K562 (cell line): Measurements from ENCODE around the gene NIM1K. TPM values are rescaled to one million over a fixed set of nuclear protein-coding genes. Genes with fewer than 3 reads are reported as not detected.

Experiments used
- ATAC-seq: fragments of 200-7000 bp; cut with Tn5 transposase; 3 replicates; pipeline ENCODE4 v1.9.1; 2020; ENCODE audit warnings: moderate library complexity
- BruUV-seq: library from RNA; stranded (reverse); fragments of 400-500 nt; replicated peaks from 2 replicates; lab custom pipeline; 2021; lab: Mats Ljungman, UMichigan
- CTCF ChIA-PET: fragments of 300-600 bp; formaldehyde crosslinking; extraction: SDS; loops from one replicate; lab custom pipeline; 2021; ENCODE audit warnings: low intra/inter-chr PET ratio; lab: Yijun Ruan, JAX
- POLR2A ChIA-PET: fragments of 300-600, 350-650 bp; sonication (Branson Sonifier 250); formaldehyde crosslinking; extraction: SDS; loops from one replicate; lab custom pipeline; 2021; ENCODE audit warnings: antibody characterized with exemption, inconsistent platforms; lab: Yijun Ruan, JAX
- DNase-seq, 4 experiments: peaks; one replicate each; pipeline versions ENCODE4 v3.0.0 to v3.0.0-alpha.2; 2011 to 2018; ENCODE audit warnings: low spot score in 3 of 4, mixed read lengths in 3 of 4; ENCODE audit errors: extremely low read depth in 1 of 4
- FAIRE-seq: peaks from 2 replicates; lab custom pipeline; 2011; peaks lifted over from hg19 to GRCh38; lab: Jason Lieb, UNC
- H2AFZ ChIP-seq: 2 replicates; pipeline ENCODE4 v1.6.0; 2011; ENCODE audit warnings: low read depth, low read length, control low read depth, inconsistent platforms
- H3K27ac ChIP-seq: fragments of 200-600 bp; 3 replicates; pipeline ENCODE4 v1.8.0; 2011; ENCODE audit warnings: low read depth, mild to moderate bottlenecking, control low read depth, inconsistent platforms, low read length, moderate library complexity, mixed read lengths; ENCODE audit errors: extremely low read depth
- H3K27me3 ChIP-seq, 2 experiments: fragments of 300-600 bp in 1 of 2; 2 replicates in 1 of 2; 3 replicates in 1 of 2; pipeline versions ENCODE4 v1.6.0 to v1.8.0; 2011; ENCODE audit warnings: inconsistent platforms in 2 of 2, low read length in 2 of 2, mild to moderate bottlenecking in 1 of 2, mixed read lengths in 1 of 2, moderate library complexity in 1 of 2; ENCODE audit not compliant: control insufficient read depth in 2 of 2, insufficient read depth in 2 of 2
- H3K36me3 ChIP-seq: fragments of 300-600 bp; 3 replicates; pipeline ENCODE4 v1.8.0; 2011; ENCODE audit warnings: mild to moderate bottlenecking, low read length, inconsistent platforms; ENCODE audit not compliant: control insufficient read depth, insufficient read depth
- H3K4me1 ChIP-seq, 2 experiments: fragments of 200-600 bp in 1 of 2; replicated peaks in 1 of 2; 2 replicates in 1 of 2; 3 replicates in 1 of 2; pipeline versions ENCODE4 v1.5.1 to v1.8.0; 2011; ENCODE audit warnings: inconsistent platforms in 2 of 2, low read length in 2 of 2, mild to moderate bottlenecking in 1 of 2, mixed read lengths in 1 of 2, moderate library complexity in 1 of 2; ENCODE audit not compliant: control insufficient read depth in 2 of 2, insufficient read depth in 2 of 2
- H3K4me2 ChIP-seq: 2 replicates; pipeline ENCODE4 v1.6.1; 2011; ENCODE audit warnings: low read length, control low read depth, inconsistent platforms, mixed read lengths; ENCODE audit not compliant: insufficient read depth
- H3K4me3 ChIP-seq: fragments of 200-600 bp; sonication (generic), shearing (Covaris generic); 2 replicates; pipeline ENCODE4 v1.5.1; 2016; ENCODE audit warnings: control low read depth, inconsistent platforms
- H3K79me2 ChIP-seq: fragments of 200-600 bp; 3 replicates; pipeline ENCODE4 v1.8.0; 2011; ENCODE audit warnings: low read length, inconsistent platforms; ENCODE audit not compliant: control insufficient read depth, insufficient read depth
- H3K9ac ChIP-seq, 2 experiments: 2 replicates each; pipeline versions ENCODE4 v1.6.0 to v1.6.1; 2011; ENCODE audit warnings: low read depth in 2 of 2, low read length in 2 of 2, control low read depth in 1 of 2, inconsistent platforms in 1 of 2, mild to moderate bottlenecking in 1 of 2, mixed read lengths in 1 of 2; ENCODE audit not compliant: insufficient read depth in 1 of 2
- H3K9me1 ChIP-seq: one replicate; pipeline ENCODE4 v1.6.0; 2011; ENCODE audit warnings: inconsistent platforms, mild to moderate bottlenecking, low read length, moderate library complexity; ENCODE audit not compliant: control insufficient read depth, insufficient read depth
- H3K9me3 ChIP-seq: replicated peaks from 2 replicates; pipeline ENCODE4 v1.5.1; 2011; ENCODE audit warnings: low read depth, low read length, inconsistent platforms; ENCODE audit not compliant: control insufficient read depth, insufficient read depth
- H4K20me1 ChIP-seq: replicated peaks from 2 replicates; pipeline ENCODE4 v1.6.1; 2011; ENCODE audit warnings: low read length, inconsistent platforms, mixed read lengths; ENCODE audit not compliant: control insufficient read depth, insufficient read depth
- ARHGAP35 ChIP-seq: fragments of 450-650 bp; IDR thresholded peaks from 2 replicates; pipeline ENCODE4 v1.6.1; 2018; ENCODE audit not compliant: partially characterized antibody
- BRCA1 ChIP-seq, 2 experiments: fragments of 450-650 bp in 1 of 2; sonication (generic) in 1 of 2; formaldehyde crosslinking in 1 of 2; IDR thresholded peaks; 2 replicates each; pipeline versions ENCODE4 v1.5.0 to v1.6.1; 2017 to 2020; ENCODE audit warnings: mild to moderate bottlenecking in 1 of 2, missing genetic modification reagents in 1 of 2
- CHD1 ChIP-seq: fragments of 200-600 bp; sonication (generic); IDR thresholded peaks from one replicate; pipeline ENCODE4 v1.6.1; 2012; ENCODE audit warnings: mild to moderate bottlenecking, moderate library complexity, low read length, inconsistent platforms
- FOS ChIP-seq: IDR thresholded peaks from 3 replicates; pipeline ENCODE4 v1.6.1; 2011; ENCODE audit not compliant: insufficient read length; ENCODE audit errors: extremely low read depth
- FOXJ2 ChIP-seq: fragments of 200-800 bp; sonication (Bioruptor generic); IDR thresholded peaks from 2 replicates; pipeline ENCODE4 v1.6.1; 2016; ENCODE audit warnings: missing genetic modification characterization, missing compliant biosample characterization
- HDAC2 ChIP-seq: fragments of 450-650 bp; IDR thresholded peaks from 2 replicates; pipeline ENCODE4 v1.6.1; 2016; ENCODE audit warnings: mild to moderate bottlenecking
- KAT7 ChIP-seq: sonication (generic); formaldehyde crosslinking; IDR thresholded peaks from 2 replicates; pipeline ENCODE4 v1.8.0; 2022; ENCODE audit warnings: missing genetic modification reagents, mild to moderate bottlenecking, borderline replicate concordance
- KLF16 ChIP-seq: IDR thresholded peaks from 2 replicates; pipeline ENCODE4 v1.6.1; 2016; ENCODE audit warnings: antibody characterized with exemption
- RHOXF2B ChIP-seq: fragments of 250-450 bp; sonication (Bioruptor Pico); conservative IDR thresholded peaks from 2 replicates; pipeline ENCODE4 v1.5.1; 2021
- SPI1 ChIP-seq: IDR thresholded peaks from 2 replicates; pipeline ENCODE4 v1.6.1; 2011; ENCODE audit warnings: low read depth, low read length, control low read depth, borderline replicate concordance
- ZNF316 ChIP-seq: fragments of 450-650 bp; IDR thresholded peaks from 2 replicates; pipeline ENCODE4 v1.6.1; 2016
- ZNF589 ChIP-seq: fragments of 200-800 bp; sonication (Bioruptor generic); IDR thresholded peaks from 2 replicates; pipeline ENCODE4 v1.6.1; 2016; ENCODE audit warnings: low read depth, missing genetic modification characterization, missing compliant biosample characterization
- WGBS: fragments of 100-300 bp; shearing (Covaris generic); methylation state at CpG from one replicate; pipeline ENCODE4 v1.1.6; 2016; ENCODE audit warnings: low coverage, mixed read lengths; ENCODE audit not compliant: insufficient coverage; ENCODE audit errors: missing lambda C conversion rate; 5-methylcytosine and 5-hydroxymethylcytosine counted together
- in situ Hi-C: fragments of 300-500 bp; cut with MboI; formaldehyde crosslinking; loops from 4 replicates; pipeline ENCODE4 v1.15.0; 2018; ENCODE audit warnings: inconsistent platforms, mixed read lengths
- intact Hi-C: fragments of 100-400 bp; cut with micrococcal nuclease; formaldehyde crosslinking; loops from 2 replicates; pipeline ENCODE4 v1.14.2; 2022
- polyA plus RNA-seq, 8 experiments: library from polyadenylated mRNA; depleted of rRNA in 4 of 8; stranded (reverse) in 5 of 8; unstranded in 3 of 8; fragments of >200 nt; fragmentation: Nextera tagmentation in 2 of 8; fragmentation: Illumina TruSeq in 1 of 8; extraction: Ambion mirVana in 2 of 8; extraction: Trizol in 1 of 8; gene quantifications; 2 replicates each; pipeline versions ENCODE4 v1.2.1 to v1.2.3, GENCODE V29; 2011 to 2014; ENCODE audit warnings: inconsistent platforms in 1 of 8, missing spikeins in 1 of 8
- total RNA-seq, 7 experiments: library from RNA; depleted of rRNA in 6 of 7; stranded (reverse); fragments of >200 nt in 6 of 7; fragmentation: Illumina TruSeq in 2 of 7; extraction: Trizol in 2 of 7; gene quantifications; 2 replicates each; pipeline versions ENCODE4 v1.2.1 to v1.2.3, GENCODE V29; 2011 to 2021; ENCODE audit warnings: low replicate concordance in 1 of 7
- TF ChIP-seq, protein P1 (sequence below), 3 experiments: fragments of 200-800 bp in 1 of 3; fragments of 250-450 bp in 1 of 3; fragments of 450-650 bp in 1 of 3; sonication (Bioruptor Pico) in 1 of 3; sonication (Bioruptor generic) in 1 of 3; formaldehyde crosslinking in 1 of 3; IDR thresholded peaks; 2 replicates each; pipeline versions ENCODE4 v1.6.1 to v1.8.0; 2016 to 2022; ENCODE audit warnings: mild to moderate bottlenecking in 2 of 3, missing genetic modification characterization in 2 of 3, missing compliant biosample characterization in 1 of 3, moderate library complexity in 1 of 3

The NIM1K gene
- total and polyA plus RNA-seq, 9 of the 15 experiments (the other 6 are each of a cell fraction or from before 2014, with no cell fraction given) = 0.03 to 0.34 (median 0.08) TPM; not detected in 3

DNA sequence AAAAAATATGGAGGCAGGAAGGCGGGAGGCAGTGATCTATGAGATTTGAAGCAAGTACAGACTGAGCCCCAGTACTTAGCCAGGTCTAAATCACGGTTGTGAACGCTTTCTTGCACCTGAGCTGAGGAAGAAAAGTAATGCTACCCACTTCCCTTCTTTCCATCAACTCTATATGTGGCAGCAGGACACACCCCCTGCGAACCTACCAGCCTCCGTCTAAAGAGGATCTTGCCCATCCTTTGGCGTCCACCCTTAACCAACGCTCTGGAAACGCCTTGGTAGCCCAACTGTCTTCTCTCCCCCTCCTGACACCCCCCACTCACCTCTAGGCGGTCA is 120.6 kb downstream of the NIM1K start:
- Histone ChIP-seq H2AFZ (peak overlapping the region; percentile 91), H3K4me2 (peak overlapping the region; percentile 96), H3K27me3 (no peaks in the 10 kb centered on the region), H3K36me3 (peaks cover 48% of the 10 kb centered on the region), H3K4me1 (peaks cover 13 to 31% of the 10 kb centered on the region in 2 experiments; a peak in 4 of 5 replicates), H3K9me3 (peaks cover 6% of the 10 kb centered on the region; the same call in 1 of the 2 replicates), H3K9ac (peak overlapping the region; percentile 80 to 96), H3K27ac (peak overlapping the region; percentile 83), H3K4me3 (peak overlapping the region; percentile 90), H4K20me1 (peaks cover 32% of the 10 kb centered on the region), H3K9me1 (no peaks in the 10 kb centered on the region), H3K79me2 (peaks cover 57% of the 10 kb centered on the region)
- in situ Hi-C loops = no loop called here
- intact Hi-C loops = loop anchor here (5.0 kb wide), 2 partner anchors 35 to 405 kb away; no protein-coding TSS in a partner anchor
- ATAC-seq (peak; percentile 12), FAIRE-seq (no peak), DNase-seq (peak in 1 of 4 experiments; percentile 24)
- BruUV-seq = no TSS peak
- ChIA-PET POLR2A (interaction anchor here (0.6 to 2.7 kb wide), 16 partner anchors 10 to 274 kb away, joined by 3 to 17 read pairs (median 3); partner anchors contain the start of gene TMEM267), CTCF (interaction anchor here (0.6 kb wide), 2 partner anchors 85 to 194 kb away, joined by 3 to 5 read pairs; no protein-coding TSS in a partner anchor)
- TF ChIP-seq, protein P1, sequence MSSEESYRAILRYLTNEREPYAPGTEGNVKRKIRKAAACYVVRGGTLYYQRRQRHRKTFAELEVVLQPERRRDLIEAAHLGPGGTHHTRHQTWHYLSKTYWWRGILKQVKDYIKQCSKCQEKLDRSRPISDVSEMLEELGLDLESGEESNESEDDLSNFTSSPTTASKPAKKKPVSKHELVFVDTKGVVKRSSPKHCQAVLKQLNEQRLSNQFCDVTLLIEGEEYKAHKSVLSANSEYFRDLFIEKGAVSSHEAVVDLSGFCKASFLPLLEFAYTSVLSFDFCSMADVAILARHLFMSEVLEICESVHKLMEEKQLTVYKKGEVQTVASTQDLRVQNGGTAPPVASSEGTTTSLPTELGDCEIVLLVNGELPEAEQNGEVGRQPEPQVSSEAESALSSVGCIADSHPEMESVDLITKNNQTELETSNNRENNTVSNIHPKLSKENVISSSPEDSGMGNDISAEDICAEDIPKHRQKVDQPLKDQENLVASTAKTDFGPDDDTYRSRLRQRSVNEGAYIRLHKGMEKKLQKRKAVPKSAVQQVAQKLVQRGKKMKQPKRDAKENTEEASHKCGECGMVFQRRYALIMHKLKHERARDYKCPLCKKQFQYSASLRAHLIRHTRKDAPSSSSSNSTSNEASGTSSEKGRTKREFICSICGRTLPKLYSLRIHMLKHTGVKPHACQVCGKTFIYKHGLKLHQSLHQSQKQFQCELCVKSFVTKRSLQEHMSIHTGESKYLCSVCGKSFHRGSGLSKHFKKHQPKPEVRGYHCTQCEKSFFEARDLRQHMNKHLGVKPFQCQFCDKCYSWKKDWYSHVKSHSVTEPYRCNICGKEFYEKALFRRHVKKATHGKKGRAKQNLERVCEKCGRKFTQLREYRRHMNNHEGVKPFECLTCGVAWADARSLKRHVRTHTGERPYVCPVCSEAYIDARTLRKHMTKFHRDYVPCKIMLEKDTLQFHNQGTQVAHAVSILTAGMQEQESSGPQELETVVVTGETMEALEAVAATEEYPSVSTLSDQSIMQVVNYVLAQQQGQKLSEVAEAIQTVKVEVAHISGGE (CRISPR knock-in tag; IDR thresholded peaks at IDR 0.05) = no peak
- TF ChIP-seq BRCA1 (IDR thresholded peaks at IDR 0.05) (no peak), BRCA1 (CRISPR knock-in tag; IDR thresholded peaks at IDR 0.05) (0 out of 2 replicates have a peak, but pooled peaks have one; percentile 28), ARHGAP35 (no peak), KAT7 (CRISPR knock-in tag) (peak; percentile 81), CHD1 (peak; percentile 11), SPI1 (peak; percentile 84), ZNF316 (peak; percentile 72; the same call in 1 of the 2 replicates), RHOXF2B (0 out of 2 replicates have a peak, but pooled peaks have one; percentile 34), KLF16 (no peak), FOS (no peak), FOXJ2 (no peak), HDAC2 (0 out of 2 replicates have a peak, but pooled peaks have one; percentile 28), ZNF589 (CRISPR knock-in tag) (no peak)
- WGBS = 2% methylated on average over 9 of the region's 9 CpGs
